GM21360 (cell line): Measurements from ENCODE around the gene NXPH4.

Experiments
- ATAC-seq: cut with Tn5 transposase; IDR thresholded peaks from one replicate; pipeline ENCODE4 v1.9.1; 2021; ENCODE audit warnings: mild to moderate bottlenecking, moderate library complexity; ENCODE audit not compliant: unreplicated experiment

NXPH4 gene

GRCh38 chr12:57240926-57241401 is 24.4 kb downstream of the NXPH4 start:
- no peak for ATAC-seq

- no peak for ATAC-seq
Measured at GRCh38 chr12:57241402-57242310, 25.1 kb downstream of the NXPH4 start.

GRCh38 chr12:57242329-57242690 is 25.7 kb downstream of the NXPH4 start:
- no peak for ATAC-seq

- peak; percentile 32 for ATAC-seq
Measured at GRCh38 chr12:57242691-57243454, 26.3 kb downstream of the NXPH4 start.

- ATAC-seq = no peak
Measured at GRCh38 chr12:57243521-57244311, 27.1 kb downstream of the NXPH4 start.

GRCh38 chr12:57244312-57244696 is 27.7 kb downstream of the NXPH4 start:
- ATAC-seq = no peak

GRCh38 chr12:57247041-57247440 is 30.4 kb downstream of the NXPH4 start:
- ATAC-seq = no peak

- no peak for ATAC-seq
Measured at GRCh38 chr12:57248934-57249742, 32.5 kb downstream of the NXPH4 start.

- ATAC-seq = no peak
Measured at GRCh38 chr12:57250541-57250940, 33.9 kb downstream of the NXPH4 start.

- no peak for ATAC-seq
Measured at GRCh38 chr12:57250956-57251355, 34.4 kb downstream of the NXPH4 start, which contains the start of gene STAC3. TSS of gene STAC3 (minus strand) at chr12:57251187. CDS start at chr12:57249636, 1,551 bp downstream.

- ATAC-seq = no peak
Measured at GRCh38 chr12:57254506-57255280, 38.1 kb downstream of the NXPH4 start.

- no peak for ATAC-seq
Measured at GRCh38 chr12:57255916-57256315, 39.3 kb downstream of the NXPH4 start.

- ATAC-seq = no peak
Measured at GRCh38 chr12:57258977-57259970, 42.7 kb downstream of the NXPH4 start.

GRCh38 chr12:57260366-57260765 is 43.8 kb downstream of the NXPH4 start:
- no peak for ATAC-seq

GRCh38 chr12:57261428-57261865 is 44.9 kb downstream of the NXPH4 start:
- no peak for ATAC-seq

- no peak for ATAC-seq
Measured at GRCh38 chr12:57262126-57262822, 45.7 kb downstream of the NXPH4 start.

GRCh38 chr12:57263096-57263495 is 46.5 kb downstream of the NXPH4 start:
- no peak for ATAC-seq

- ATAC-seq = no peak
Measured at GRCh38 chr12:57266681-57267080, 50.1 kb downstream of the NXPH4 start.
